GM12873 (cell line): ENCODE results near the gene GDF2.

ENCODE experiments used
- CTCF ChIP-seq: IDR thresholded peaks from 2 replicates; pipeline ENCODE4 v1.5.1; 2012; ENCODE audit warnings: low read depth, mild to moderate bottlenecking, moderate library complexity, low read length, control low read depth; ENCODE audit not compliant: insufficient read depth; ENCODE audit errors: missing control alignments

Gene GDF2

GRCh38 chr10:47321521-47322195 is 596 bp upstream of the GDF2 start:
- TF ChIP-seq CTCF: no peak

- TF ChIP-seq CTCF: no peak
These were observed 833 bp downstream of the GDF2 start for GRCh38 chr10:47323087-47323486.

GRCh38 chr10:47323636-47324296 is 1.5 kb downstream of the GDF2 start:
- TF ChIP-seq CTCF: no peak

GRCh38 chr10:47325303-47326291 is 3.3 kb downstream of the GDF2 start:
- TF ChIP-seq CTCF: no peak

GRCh38 chr10:47326306-47326926 is 4.2 kb downstream of the GDF2 start:
- TF ChIP-seq CTCF: no peak

- no peak for TF ChIP-seq CTCF
These were observed 4.7 kb downstream of the GDF2 start for GRCh38 chr10:47326927-47327330.

GRCh38 chr10:47329855-47330254 is 7.6 kb downstream of the GDF2 start:
- no peak for TF ChIP-seq CTCF
